B cell (primary cell): ENCODE results near the gene SLC35A2.
"Not testable (repeated sequence)": the region's sequence is repeated elsewhere in the genome, so short reads cannot be mapped to it uniquely, and the experiment has no call there.

Source experiments
- CTCF ChIP-seq: fragments of 200-600 bp; IDR thresholded peaks from one replicate; pipeline ENCODE4 v1.8.0; 2022; ENCODE audit warnings: antibody characterized with exemption, mild to moderate bottlenecking
- EZH2 ChIP-seq: IDR thresholded peaks from 2 replicates; pipeline ENCODE4 v1.6.1; 2012; ENCODE audit warnings: borderline replicate concordance, low read depth, mild to moderate bottlenecking, moderate library complexity, low read length; ENCODE audit not compliant: insufficient read depth, poor library complexity, severe bottlenecking

- not testable (repeated sequence) for TF ChIP-seq CTCF, EZH2
Observed at GRCh38 chrX:48876944-48877343, 34.5 kb downstream of the SLC35A2 start.
